IPS-18a (cell line): Measurements from ENCODE around the gene GTPBP8.
A peak's percentile ranks its signal among the peaks of the same experiment; 100 is the strongest.

Experiments
- H3K27ac ChIP-seq: one replicate; pipeline ENCODE4 v1.5.1; 2013; ENCODE audit warnings: low read length
- H3K27me3 ChIP-seq: one replicate; pipeline ENCODE4 v1.6.1; 2013; ENCODE audit warnings: mild to moderate bottlenecking, low read length; ENCODE audit not compliant: control insufficient read depth, insufficient read depth
- H3K36me3 ChIP-seq: one replicate; pipeline ENCODE4 v1.6.1; 2013; ENCODE audit warnings: low read depth, low read length; ENCODE audit not compliant: control insufficient read depth
- H3K4me1 ChIP-seq: one replicate; pipeline ENCODE4 v1.6.1; 2013; ENCODE audit warnings: low read depth, low read length; ENCODE audit not compliant: control insufficient read depth
- H3K4me3 ChIP-seq: one replicate; pipeline ENCODE4 v1.5.1; 2013; ENCODE audit warnings: low read length
- H3K9ac ChIP-seq: one replicate; pipeline ENCODE4 v1.6.1; 2013; ENCODE audit warnings: mild to moderate bottlenecking, low read length, moderate library complexity
- H3K9me3 ChIP-seq: one replicate; pipeline ENCODE4 v1.6.1; 2013; ENCODE audit warnings: low read depth, low read length; ENCODE audit not compliant: control insufficient read depth

GTPBP8 gene

GRCh38 chr3:113002679-113003078, 11.9 kb downstream of the GTPBP8 start:
- H3K36me3 ChIP-seq = peaks cover 72% of the 10 kb centered on the region
- no peak overlapping the region for H3K27ac ChIP-seq
- no peaks in the 10 kb centered on the region for H3K9me3 ChIP-seq
- H3K4me3 ChIP-seq = no peak overlapping the region
- no peaks in the 10 kb centered on the region for H3K27me3 ChIP-seq
- H3K4me1 ChIP-seq = no peaks in the 10 kb centered on the region
- H3K9ac ChIP-seq = no peak overlapping the region

- no peak overlapping the region for H3K9ac ChIP-seq
- no peaks in the 10 kb centered on the region for H3K27me3 ChIP-seq
- no peak overlapping the region for H3K4me3 ChIP-seq
- H3K27ac ChIP-seq = no peak overlapping the region
- no peaks in the 10 kb centered on the region for H3K4me1 ChIP-seq
- peaks cover 81% of the 10 kb centered on the region for H3K36me3 ChIP-seq
- H3K9me3 ChIP-seq = no peaks in the 10 kb centered on the region
Observed at GRCh38 chr3:113005611-113006010, 14.8 kb downstream of the GTPBP8 start.

DNA sequence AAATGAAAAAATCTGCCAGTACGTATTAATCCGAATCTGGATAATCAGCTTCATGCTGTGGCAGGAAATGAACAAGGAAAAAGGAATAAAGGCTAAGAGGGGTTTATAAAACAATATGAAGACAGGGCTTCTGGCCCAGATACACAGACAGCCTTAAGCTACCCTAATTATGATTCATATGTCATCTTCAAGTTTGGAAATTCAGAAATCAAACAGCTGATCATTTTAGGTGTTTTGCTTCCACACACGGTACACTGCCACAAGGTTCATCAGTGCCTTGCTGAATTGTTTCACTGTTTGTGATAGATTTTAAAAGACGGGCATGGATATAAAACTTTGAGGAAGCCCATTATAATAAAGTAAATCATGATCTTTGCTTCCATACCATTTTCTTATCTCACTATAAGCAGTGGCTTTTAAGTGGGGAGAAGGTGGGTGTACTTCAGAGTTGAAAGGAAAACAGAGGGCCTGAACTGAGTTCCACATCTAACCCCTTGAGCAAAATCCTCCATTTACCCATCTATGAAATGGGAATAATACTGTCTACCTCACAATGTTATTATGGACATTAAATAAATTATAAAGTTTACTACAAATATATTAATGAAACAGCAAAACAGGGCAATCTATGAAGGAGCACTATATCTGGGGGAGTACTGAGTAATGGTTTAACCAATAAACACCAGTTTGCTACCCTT, 15.7 kb downstream of the GTPBP8 start:
- no peaks in the 10 kb centered on the region for H3K27me3 ChIP-seq
- peaks cover 79% of the 10 kb centered on the region for H3K36me3 ChIP-seq
- H3K9me3 ChIP-seq = no peaks in the 10 kb centered on the region
- no peak overlapping the region for H3K27ac ChIP-seq
- no peak overlapping the region for H3K9ac ChIP-seq
- no peaks in the 10 kb centered on the region for H3K4me1 ChIP-seq
- H3K4me3 ChIP-seq = no peak overlapping the region

- Histone ChIP-seq H3K27me3 (no peaks in the 10 kb centered on the region), H3K9ac (no peak overlapping the region), H3K4me1 (no peaks in the 10 kb centered on the region), H3K4me3 (no peak overlapping the region), H3K9me3 (no peaks in the 10 kb centered on the region), H3K36me3 (peaks cover 92% of the 10 kb centered on the region), H3K27ac (no peak overlapping the region)
Observed at GRCh38 chr3:113008117-113008516, 17.3 kb downstream of the GTPBP8 start.

GRCh38 chr3:113013593-113013992, 22.8 kb downstream of the GTPBP8 start:
- H3K36me3 ChIP-seq = peaks cover 71% of the 10 kb centered on the region
- H3K9ac ChIP-seq = no peak overlapping the region
- H3K9me3 ChIP-seq = no peaks in the 10 kb centered on the region
- no peak overlapping the region for H3K4me3 ChIP-seq
- no peaks in the 10 kb centered on the region for H3K27me3 ChIP-seq
- H3K4me1 ChIP-seq = no peaks in the 10 kb centered on the region
- H3K27ac ChIP-seq = no peak overlapping the region

DNA sequence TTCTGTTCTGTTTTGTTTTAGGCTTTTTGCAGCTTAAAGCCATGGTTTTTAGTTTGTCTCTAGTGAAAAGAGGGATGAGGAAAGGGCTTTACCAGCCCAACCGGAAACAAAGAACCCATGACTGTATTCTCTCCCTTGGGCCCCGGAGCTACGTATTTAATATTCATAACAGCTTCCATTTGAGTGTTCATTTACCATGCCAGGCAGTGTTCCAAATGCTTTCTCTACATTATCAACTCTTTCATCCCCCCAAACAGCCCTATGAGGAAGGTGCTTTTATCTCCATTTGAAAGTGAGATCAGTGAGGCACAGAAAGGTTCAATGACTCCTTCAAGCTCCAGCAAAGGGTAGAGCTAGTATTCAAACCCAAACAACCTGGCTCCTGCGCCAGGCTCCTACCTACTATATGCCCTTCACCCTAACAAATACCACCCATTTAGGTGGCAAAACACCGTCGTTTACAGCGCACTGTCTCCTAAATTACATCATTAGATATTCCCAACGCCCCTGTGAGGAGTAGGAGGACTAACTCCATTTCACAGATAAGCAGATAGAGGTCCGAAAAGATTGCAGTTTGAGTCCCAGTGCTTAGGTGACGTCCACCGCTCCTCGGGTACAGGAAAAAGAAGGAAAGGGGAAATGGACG, 27.9 kb downstream of the GTPBP8 start:
- H3K4me3 ChIP-seq = peak overlapping the region; percentile 94
- no peaks in the 10 kb centered on the region for H3K9me3 ChIP-seq
- H3K9ac ChIP-seq = peak overlapping the region; percentile 82
- H3K27me3 ChIP-seq = peaks cover 10% of the 10 kb centered on the region
- H3K36me3 ChIP-seq = peaks cover 26% of the 10 kb centered on the region
- peaks cover 4% of the 10 kb centered on the region for H3K4me1 ChIP-seq
- peak overlapping the region; percentile 38 for H3K27ac ChIP-seq

DNA sequence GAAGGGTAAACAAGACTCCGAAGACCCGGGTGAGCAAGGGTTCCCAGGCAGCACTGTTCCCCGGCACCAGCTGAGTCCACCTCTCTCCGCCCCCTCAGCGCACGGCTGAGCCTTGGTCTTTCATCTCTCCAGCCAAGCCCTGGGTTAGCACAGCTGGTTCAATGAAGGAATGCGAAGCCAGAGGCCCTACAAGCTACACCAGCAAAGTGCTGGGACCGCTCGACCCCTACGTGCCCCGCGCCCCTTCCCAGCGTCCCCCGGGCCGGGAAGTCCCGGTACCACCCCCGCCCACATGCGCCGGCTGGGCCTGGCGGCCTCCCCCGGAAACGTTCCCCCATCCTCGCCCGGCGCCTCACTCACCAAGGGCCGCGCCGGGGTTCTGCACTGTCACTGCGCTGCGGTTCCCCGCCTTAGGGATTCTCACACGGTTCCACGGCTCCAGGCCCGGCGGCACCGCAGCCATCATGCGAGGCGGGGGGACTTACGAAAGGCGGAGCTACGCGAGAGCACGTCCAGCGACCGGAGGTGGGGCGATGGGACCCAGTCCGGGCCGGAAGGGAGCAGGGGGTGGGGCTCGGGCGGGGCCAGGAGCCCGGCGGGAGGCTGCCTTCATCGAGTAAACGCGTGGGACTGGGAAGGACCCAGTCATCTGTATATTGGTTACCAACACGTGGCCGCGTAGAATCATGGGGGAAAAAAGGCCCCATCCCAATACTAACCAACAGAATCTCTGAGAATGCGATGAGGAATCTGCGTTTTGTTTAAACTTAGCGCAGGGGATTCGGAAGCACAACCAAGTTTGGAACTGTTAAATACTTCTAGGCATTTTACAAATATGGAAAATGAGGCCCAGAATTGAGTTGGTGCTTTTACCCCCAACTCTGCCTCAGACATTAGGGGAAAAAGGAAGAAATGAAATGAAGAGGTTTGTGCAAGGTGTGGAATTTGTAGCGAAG, 28.7 kb downstream of the GTPBP8 start:
- peaks cover 4% of the 10 kb centered on the region for H3K4me1 ChIP-seq
- H3K27me3 ChIP-seq = peaks cover 10% of the 10 kb centered on the region
- peak overlapping the region; percentile 94 for H3K4me3 ChIP-seq
- H3K9ac ChIP-seq = peak overlapping the region; percentile 82
- peak overlapping the region; percentile 38 for H3K27ac ChIP-seq
- peaks cover 22% of the 10 kb centered on the region for H3K36me3 ChIP-seq
- no peaks in the 10 kb centered on the region for H3K9me3 ChIP-seq

DNA sequence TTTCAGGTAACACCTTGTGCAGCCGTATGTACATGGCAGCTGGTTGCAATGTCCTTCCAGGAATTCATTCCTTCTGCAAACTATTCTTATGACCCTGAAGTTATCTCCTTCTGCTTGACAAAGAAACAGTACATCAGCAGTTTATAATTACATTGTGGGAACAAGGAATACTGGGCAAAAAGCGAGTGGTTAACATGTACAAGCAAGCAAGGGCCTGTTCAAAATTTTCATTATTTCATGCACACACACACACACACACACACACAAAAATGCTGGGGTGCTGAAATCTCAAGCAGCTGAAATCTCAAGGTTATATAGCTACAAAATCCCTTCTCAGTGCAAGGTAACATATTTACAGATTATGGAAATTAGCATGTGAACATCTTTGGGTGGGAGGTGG, 30.7 kb downstream of the GTPBP8 start:
- Histone ChIP-seq H3K9me3 (no peaks in the 10 kb centered on the region), H3K4me3 (no peak overlapping the region), H3K27me3 (peaks cover 10% of the 10 kb centered on the region), H3K27ac (no peak overlapping the region), H3K36me3 (peaks cover 3% of the 10 kb centered on the region), H3K4me1 (peaks cover 4% of the 10 kb centered on the region), H3K9ac (no peak overlapping the region)

- no peaks in the 10 kb centered on the region for H3K4me1 ChIP-seq
- no peaks in the 10 kb centered on the region for H3K36me3 ChIP-seq
- H3K9ac ChIP-seq = no peak overlapping the region
Observed at GRCh38 chr3:113034011-113034410, 43.2 kb downstream of the GTPBP8 start.

GRCh38 chr3:113035387-113035982, 44.7 kb downstream of the GTPBP8 start:
- no peaks in the 10 kb centered on the region for H3K36me3 ChIP-seq
- no peaks in the 10 kb centered on the region for H3K9me3 ChIP-seq
- no peaks in the 10 kb centered on the region for H3K4me1 ChIP-seq
- no peak overlapping the region for H3K27ac ChIP-seq
- H3K4me3 ChIP-seq = no peak overlapping the region
- no peak overlapping the region for H3K9ac ChIP-seq
- no peaks in the 10 kb centered on the region for H3K27me3 ChIP-seq

More at GRCh38 chr3:113034011-113034410, 43.2 kb downstream of the GTPBP8 start:
- Histone ChIP-seq H3K27me3 (no peaks in the 10 kb centered on the region), H3K4me3 (no peak overlapping the region), H3K27ac (no peak overlapping the region), H3K9me3 (no peaks in the 10 kb centered on the region)

- no peaks in the 10 kb centered on the region for H3K27me3 ChIP-seq
- no peak overlapping the region for H3K27ac ChIP-seq
- H3K4me1 ChIP-seq = no peaks in the 10 kb centered on the region
- H3K9ac ChIP-seq = no peak overlapping the region
- H3K4me3 ChIP-seq = no peak overlapping the region
- H3K36me3 ChIP-seq = no peaks in the 10 kb centered on the region
- no peaks in the 10 kb centered on the region for H3K9me3 ChIP-seq
Observed at GRCh38 chr3:113038328-113038727, 47.5 kb downstream of the GTPBP8 start.
